Activated CD4-positive, alpha-beta T cell treated with anti-CD3 and anti-CD28 coated beads, Interleukin-10, Interleukin-2, amounts not matched to agents 100 ng/mL and 50 ng/mL, durations not matched to agents 16 hours and 8 hours (primary cell): ENCODE results near the gene HOXD11.
A peak's percentile ranks its signal among the peaks of the same experiment; 100 is the strongest.

Source experiments
- DNase-seq: peaks from one replicate; pipeline ENCODE4 v3.0.0-alpha.2; 2020

The HOXD11 gene

DNA sequence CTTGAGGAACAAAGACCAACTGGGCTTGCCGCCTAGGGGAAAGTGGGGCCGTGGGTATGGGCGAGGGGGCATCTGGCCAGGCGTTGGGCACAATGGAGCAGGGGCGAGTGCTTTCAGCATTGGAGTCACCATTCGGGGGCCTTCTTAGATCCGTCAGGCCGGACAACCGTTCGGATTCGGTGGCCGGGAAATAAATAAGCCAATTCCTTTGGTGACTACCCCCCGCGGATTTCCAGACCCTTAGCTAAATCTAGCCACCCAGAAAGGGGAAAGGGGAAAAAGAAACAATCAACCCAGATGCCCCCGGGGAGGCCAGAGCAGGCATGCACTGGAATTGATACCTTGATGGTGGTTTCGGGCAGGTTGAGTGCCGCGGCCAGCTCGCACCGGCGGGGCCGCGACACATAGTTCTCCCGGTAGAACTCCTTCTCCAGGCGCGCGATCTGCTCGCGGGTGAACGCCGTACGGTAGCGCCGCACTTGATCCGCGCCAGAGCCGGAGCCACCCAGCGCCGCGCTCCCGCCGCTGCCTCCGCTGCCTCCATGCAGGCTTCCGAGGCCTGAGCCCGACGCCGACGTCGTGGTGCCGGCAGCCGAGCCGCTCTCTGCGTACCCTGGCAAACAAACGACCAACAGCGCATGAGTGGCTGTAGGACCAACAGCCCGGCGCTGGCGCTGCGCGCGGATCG, 25.1 kb upstream of the HOXD11 start:
- DNase-seq = no peak

GRCh38 chr2:176082525-176082823, 24.6 kb upstream of the HOXD11 start:
- no peak for DNase-seq

- DNase-seq = no peak
Observed at GRCh38 chr2:176082824-176083751, 24.0 kb upstream of the HOXD11 start.

GRCh38 chr2:176083796-176084261, 23.3 kb upstream of the HOXD11 start, which contains the start of gene EVX2:
Gene EVX2, minus strand, starts transcription at chr2:176083962. Its CDS starts 186 bp downstream, at chr2:176083776.
- DNase-seq = no peak

GRCh38 chr2:176084611-176085119, 22.4 kb upstream of the HOXD11 start:
- DNase-seq = no peak

DNA sequence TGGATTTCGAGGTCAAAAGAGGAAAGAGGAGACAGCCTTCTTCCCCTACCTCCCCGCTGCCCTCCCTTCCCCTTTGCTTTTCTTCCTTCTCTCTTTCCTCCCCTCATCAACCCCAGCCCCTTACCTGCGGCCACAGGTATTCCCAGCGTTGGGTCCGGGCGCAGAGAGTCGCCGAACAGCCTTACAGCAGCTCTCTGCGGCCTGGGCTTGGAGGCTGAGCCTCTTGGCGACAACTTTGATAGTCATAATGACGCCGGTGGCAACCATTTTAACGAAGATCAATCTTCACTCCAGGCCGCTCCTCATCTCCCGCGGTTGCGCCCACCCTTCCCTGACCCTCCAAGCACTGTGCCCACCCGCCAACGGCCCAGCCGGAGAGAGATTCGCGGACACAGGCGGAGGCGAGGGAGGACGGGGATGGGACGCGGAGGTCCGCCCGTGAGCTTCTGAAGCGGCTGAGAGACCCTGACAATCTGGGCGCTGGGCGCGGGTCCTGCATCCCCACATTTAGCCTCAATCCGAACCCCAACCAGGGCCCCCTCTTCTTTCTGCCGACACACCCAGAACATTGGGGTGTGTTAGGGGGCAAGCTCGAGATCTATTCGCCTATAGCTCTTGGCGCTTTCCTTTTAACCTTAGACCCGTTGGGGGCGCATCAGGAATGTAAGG, 21.8 kb upstream of the HOXD11 start:
- DNase-seq = no peak

GRCh38 chr2:176085861-176086771, 21.0 kb upstream of the HOXD11 start:
- no peak for DNase-seq

- no peak for DNase-seq
Observed at GRCh38 chr2:176087330-176088047, 19.6 kb upstream of the HOXD11 start.

DNA sequence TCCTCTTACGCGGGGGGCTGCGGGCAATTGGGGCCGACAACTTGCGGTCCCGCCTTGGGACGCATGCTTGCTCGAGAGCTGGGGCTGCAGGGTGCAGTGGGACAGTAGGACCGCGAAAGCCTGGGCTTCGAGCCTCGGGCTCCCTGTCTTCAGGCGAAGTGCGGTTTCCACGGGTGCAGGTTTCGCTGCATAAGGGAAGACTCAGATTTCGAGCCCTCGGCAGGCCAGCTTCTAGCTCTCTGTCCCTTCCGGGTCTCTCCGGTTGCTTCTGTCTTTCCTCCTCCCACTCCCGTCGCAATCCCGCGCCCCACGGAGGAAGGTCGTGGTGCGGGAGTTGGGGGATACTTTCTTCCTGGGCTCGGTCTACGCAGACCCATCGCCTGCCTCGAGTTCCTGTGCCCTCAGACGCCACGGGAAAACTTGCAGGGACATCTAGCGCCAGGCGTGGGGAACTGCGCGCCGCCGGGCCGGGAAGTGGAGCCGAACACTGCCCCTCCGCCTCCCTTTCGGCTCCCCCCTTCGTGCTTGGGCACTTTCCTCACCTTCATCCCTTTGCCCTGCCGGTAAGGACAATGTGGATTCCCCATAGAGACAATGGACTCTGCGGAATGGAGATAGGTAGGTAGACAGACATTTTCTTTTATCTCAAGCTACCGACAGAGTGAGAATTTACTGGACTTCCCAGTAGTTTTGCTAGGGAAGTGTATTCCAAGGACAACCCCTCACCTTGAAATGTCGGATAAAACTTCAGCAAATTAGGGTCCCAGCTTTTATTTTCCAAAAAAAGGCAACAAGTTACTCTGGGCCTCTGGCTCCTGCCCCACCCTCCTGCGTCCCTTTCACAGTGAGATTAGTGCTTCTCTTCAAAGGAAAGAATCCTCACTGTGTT, 18.8 kb upstream of the HOXD11 start:
- DNase-seq = peak; percentile 32

DNA sequence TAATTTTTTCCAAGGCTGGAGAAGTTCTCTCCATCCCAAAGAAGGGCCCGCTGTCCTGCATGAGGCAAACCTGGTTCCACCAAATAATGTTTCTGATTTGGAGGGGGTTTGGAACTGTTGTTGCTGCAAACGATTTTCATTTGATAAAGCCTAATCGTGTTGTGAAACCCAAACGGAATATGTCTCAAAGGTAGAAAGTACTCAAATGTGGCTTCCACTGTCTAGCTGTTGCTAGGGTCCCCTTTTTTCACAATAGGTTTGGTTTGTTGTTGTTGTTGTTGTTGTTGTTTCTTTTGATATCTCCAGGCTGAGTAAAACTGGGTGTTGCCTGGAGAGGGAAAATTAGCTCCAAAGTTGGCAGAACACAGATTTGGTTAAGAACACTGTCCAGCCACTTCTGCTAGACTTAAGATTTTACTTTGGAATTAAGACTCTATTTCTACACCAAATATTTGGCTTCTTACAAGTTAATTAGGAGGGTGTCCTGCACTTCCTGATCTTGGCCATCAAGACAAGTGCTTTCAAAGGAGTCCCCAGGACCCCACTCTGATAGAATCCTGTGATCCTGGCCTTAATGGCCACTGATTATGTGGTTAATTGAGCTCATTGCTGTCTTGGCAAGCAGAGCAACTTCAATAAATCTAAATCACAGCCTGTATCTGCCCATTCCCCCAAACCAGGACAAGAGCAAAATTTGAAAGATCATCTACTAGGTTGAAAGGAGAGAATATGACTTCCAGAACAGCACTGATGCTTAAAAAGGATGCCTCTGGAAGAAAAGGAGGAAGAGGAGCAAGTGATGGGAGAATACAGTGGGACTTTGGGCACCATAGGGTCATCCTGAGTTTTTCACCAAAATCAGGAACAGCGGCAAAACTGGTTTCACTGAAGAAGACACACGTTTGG, 17.9 kb upstream of the HOXD11 start:
- DNase-seq = no peak

DNA sequence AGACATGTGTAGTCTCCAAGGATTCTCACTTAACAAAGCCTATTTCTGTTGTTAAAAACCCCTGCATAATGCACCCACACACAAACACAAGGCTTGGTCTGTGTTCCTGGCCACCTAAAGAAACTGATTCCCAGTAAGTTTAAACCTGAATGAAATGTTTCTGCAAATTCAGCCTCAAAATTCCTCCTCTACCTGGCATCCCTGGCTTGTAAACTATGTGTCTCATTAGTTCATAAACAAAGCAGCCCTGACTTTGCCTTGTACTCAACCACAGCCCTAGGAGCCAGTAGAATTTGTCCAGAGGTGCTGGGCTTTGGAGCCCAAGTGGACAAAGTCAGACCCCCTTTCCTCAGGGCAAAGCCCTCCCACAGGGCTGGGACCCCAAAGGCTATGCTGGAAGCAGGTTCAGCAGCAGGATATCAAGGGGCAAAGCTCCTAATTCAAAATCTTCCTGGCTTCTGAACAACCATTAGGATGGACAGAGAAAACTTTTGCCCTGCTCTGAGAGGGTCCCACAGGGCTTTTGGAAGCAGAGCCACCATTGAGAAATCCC, 17.2 kb upstream of the HOXD11 start:
- DNase-seq = no peak

- no peak for DNase-seq
Observed at GRCh38 chr2:176090862-176091261, 16.2 kb upstream of the HOXD11 start.

DNA sequence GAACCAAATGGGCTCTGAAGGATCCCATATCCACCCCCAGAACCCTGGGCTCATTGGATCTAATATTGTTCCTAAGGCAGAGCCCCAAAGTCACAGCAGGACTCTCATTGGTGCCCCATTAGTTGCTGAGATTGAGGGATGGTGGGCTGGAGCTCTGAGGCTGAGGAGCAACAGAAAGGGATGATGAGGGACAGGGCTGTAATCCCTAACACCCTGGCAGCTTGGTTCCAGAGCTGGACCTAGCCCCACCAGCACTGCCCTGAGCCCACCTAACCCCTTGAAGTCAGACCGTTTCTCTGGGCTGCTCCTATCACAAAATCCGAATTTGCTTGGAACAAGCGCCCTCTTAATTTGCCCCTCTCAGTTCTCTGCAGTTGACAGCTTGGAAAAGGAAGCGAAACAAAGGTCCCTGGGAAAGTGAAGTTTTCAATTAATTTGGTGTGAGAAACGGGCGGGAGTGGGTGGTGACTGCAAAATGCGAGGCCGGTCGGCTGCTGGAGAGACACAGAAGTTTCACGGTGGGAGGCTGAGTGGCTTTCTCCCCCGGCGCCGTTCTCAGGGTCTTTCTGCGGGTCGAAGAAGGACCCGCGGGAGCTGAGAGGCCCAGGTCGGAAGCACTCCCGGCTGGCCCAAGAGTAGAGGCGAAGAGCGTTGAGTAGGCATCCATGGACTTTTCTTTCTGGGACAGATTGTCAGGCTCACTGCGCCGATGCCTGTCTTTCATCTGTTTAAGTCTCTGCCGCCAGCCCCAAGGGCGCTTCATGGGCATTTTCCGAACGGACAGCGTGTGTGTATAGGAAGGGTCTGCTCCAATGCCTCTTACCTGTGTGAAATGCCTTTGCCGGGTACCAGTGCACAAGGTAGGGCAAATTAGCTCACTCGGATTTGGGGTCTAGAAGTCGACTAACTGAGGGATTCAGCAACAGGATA, 15.5 kb upstream of the HOXD11 start:
- no peak for DNase-seq

GRCh38 chr2:176092270-176093144, 14.6 kb upstream of the HOXD11 start, which contains the start of gene HOXD13:
Gene HOXD13, plus strand, starts transcription at chr2:176092721. Its CDS starts 170 bp downstream, at chr2:176092891.
- no peak for DNase-seq

DNA sequence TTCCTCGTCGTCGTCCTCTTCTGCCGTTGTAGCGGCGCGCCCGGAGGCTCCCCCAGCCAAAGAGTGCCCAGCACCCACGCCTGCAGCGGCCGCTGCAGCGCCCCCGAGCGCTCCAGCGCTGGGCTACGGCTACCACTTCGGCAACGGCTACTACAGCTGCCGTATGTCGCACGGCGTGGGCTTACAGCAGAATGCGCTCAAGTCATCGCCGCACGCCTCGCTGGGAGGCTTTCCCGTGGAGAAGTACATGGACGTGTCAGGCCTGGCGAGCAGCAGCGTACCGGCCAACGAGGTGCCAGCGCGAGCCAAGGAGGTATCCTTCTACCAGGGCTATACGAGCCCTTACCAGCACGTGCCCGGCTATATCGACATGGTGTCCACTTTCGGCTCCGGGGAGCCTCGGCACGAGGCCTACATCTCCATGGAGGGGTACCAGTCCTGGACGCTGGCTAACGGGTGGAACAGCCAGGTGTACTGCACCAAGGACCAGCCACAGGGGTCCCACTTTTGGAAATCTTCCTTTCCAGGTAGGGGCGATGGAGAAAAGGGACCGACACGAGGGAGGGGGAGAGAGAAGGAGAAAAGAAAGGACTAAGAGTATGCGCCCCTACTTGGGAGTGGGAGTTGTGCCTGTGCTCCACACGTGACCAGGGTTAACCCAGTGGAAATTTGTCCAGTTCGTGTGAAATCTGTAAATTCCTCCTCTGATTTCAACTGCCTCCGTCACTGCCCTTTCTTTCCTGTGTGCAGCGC, 13.8 kb upstream of the HOXD11 start:
- DNase-seq = no peak

GRCh38 chr2:176093898-176094249, 13.2 kb upstream of the HOXD11 start:
- DNase-seq = no peak
